Daoy (cell line): ENCODE results near the gene TCEA3. TPM values are rescaled to one million over a fixed set of nuclear protein-coding genes. Genes with fewer than 3 reads are reported as not detected.

ENCODE experiments used
- DNase-seq: peaks from one replicate; pipeline ENCODE4 v3.0.0-alpha.2; 2015; ENCODE audit warnings: low read depth
- total RNA-seq: library from RNA; depleted of rRNA; stranded (reverse); fragments of >200 nt; shearing (Covaris generic); gene quantifications from 2 replicates; pipeline ENCODE4 v1.2.3, GENCODE V29; 2014; rRNA removed

The TCEA3 gene
- 1.7 and 4.3 TPM in 2 replicates for total RNA-seq

- peak; percentile 12 for DNase-seq
Observed at GRCh38 chr1:23424293-23425192, at the start of gene TCEA3. TCEA3 (minus strand) TSS chr1:23424748; CDS start chr1:23424633, 115 bp downstream.

GRCh38 chr1:23473037-23473800, 48.7 kb upstream of the TCEA3 start:
- peak; percentile 27 for DNase-seq

- DNase-seq: no peak
Observed at GRCh38 chr1:23472351-23473036, 47.9 kb upstream of the TCEA3 start.

- no peak for DNase-seq
Observed at GRCh38 chr1:23471473-23472075, 47.0 kb upstream of the TCEA3 start.

GRCh38 chr1:23470282-23471070, 45.9 kb upstream of the TCEA3 start:
- peak; percentile 54 for DNase-seq

GRCh38 chr1:23469372-23469982, 44.9 kb upstream of the TCEA3 start:
- no peak for DNase-seq

- DNase-seq: no peak
Observed at GRCh38 chr1:23466423-23466989, 42.0 kb upstream of the TCEA3 start.

- no peak for DNase-seq
Observed at GRCh38 chr1:23463286-23463685, 38.7 kb upstream of the TCEA3 start.

- no peak for DNase-seq
Observed at GRCh38 chr1:23462766-23463165, 38.2 kb upstream of the TCEA3 start.

- DNase-seq: no peak
Observed at GRCh38 chr1:23461050-23461449, 36.5 kb upstream of the TCEA3 start.

- no peak for DNase-seq
Observed at GRCh38 chr1:23460519-23460918, 36.0 kb upstream of the TCEA3 start.

GRCh38 chr1:23459338-23459757, 34.8 kb upstream of the TCEA3 start:
- no peak for DNase-seq

- peak; percentile 85 for DNase-seq
Observed at GRCh38 chr1:23456226-23456625, 31.7 kb upstream of the TCEA3 start.

GRCh38 chr1:23453455-23454000, 29.0 kb upstream of the TCEA3 start:
- no peak for DNase-seq

GRCh38 chr1:23452011-23452411, 27.5 kb upstream of the TCEA3 start:
- DNase-seq: peak; percentile 78

- no peak for DNase-seq
Observed at GRCh38 chr1:23451441-23451840, 26.9 kb upstream of the TCEA3 start.

- DNase-seq: no peak
Observed at GRCh38 chr1:23450894-23451293, 26.3 kb upstream of the TCEA3 start.

GRCh38 chr1:23449958-23450357, 25.4 kb upstream of the TCEA3 start:
- no peak for DNase-seq

GRCh38 chr1:23449306-23449705, 24.8 kb upstream of the TCEA3 start:
- no peak for DNase-seq

GRCh38 chr1:23448846-23449245, 24.3 kb upstream of the TCEA3 start:
- DNase-seq: no peak
